ENCODE results near the gene ADCY3.

ADCY3 gene

DNA sequence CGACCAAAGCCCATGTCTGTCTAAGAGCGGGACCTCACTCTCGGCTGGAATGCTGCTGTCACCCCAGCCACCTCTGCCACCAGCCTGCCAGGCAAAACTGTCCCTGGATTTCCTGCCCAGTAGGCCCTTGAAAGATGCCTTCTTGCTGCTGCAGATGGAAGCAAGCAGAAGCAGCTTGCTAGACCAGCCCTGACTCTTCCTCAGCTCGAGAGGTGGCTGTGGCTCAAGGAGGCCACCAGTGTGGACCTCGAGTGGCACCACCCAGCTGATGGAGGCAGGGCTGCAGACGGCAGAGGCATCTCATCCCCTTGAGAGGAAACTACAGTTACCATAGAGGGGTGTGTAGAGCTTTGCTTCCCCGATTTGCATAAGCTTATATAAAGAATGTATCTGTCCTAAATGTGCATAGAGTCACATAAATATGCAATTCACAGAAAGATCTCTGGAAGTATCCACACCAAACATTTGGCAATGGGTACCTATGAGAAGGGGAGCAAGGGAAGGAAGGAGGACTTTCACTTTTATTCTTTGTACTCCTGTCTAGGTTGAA lies 20.6 kb downstream of the ADCY3 start:
- DNase-seq, result peak in 1 of 2 experiments; percentile 31

DNA sequence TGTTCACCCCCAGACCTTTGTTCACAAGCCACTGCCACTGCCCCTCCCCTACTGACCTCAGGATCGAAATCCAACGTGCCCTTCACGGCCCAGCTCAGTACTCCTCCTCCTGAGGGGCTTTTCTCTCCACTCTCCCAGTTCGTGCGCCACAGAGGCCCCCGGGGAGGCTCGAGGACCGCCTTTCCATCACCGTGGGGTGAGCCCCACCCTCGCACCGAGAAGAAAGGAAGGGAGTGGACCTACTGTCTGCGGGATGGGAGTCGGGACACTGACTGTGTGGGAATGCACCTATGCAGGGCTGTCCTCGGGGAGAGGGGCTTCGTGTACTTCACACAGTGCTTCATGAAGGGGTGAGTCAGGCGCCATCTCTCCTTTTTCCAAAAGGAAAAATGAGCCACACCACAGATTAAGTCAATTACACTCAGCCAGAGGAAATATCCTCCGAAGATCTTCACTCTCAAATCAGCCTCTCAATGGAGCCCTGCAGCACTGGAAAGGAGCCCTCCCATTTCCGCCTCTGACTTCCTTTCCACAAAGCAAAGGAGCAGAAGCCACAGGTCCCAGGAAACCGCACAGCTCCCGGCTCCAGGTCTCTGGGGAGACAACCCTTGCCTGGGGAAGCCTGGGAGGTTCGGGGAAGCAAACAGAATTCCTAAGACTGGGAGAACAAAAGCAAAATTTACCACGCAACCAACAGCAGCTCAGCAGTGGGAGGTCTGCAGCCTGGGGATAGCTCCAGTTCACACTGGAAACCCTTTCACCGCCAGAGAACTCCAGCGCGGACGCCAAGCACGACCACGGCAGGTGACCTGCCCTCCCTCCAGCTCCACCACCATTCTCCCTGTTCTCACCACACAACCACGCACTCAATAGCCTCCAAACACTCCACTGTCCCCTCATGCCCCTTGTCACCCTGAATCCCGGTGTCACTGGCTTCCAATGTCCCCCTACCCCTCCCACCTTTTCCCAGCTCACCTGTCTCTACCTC lies 21.6 kb downstream of the ADCY3 start:
- DNase-seq, result no peak

DNA sequence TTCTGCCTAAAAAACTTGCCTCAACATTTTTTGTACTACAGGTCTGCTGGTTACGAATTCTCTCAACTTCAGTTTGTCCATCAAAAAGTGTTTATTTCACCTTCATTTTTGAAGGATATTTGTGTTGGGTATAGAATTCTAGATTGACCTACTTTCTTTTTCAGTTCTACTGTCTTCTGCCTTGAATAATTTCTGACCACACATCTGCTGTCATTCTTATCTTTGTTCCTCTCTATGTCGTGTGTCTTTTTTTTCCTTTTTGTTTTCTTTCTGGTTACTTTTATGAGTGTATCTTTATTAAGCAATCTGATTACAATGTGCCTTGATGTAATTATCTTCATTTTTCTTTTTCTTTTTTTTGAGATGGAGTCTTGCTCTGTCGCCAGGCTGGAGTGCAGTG lies 25.3 kb downstream of the ADCY3 start:
- DNase-seq, result no peak

- DNase-seq, result peak; percentile 5 to 10
These were observed 26.1 kb downstream of the ADCY3 start for GRCh38 chr2:24893934-24894333.

DNA sequence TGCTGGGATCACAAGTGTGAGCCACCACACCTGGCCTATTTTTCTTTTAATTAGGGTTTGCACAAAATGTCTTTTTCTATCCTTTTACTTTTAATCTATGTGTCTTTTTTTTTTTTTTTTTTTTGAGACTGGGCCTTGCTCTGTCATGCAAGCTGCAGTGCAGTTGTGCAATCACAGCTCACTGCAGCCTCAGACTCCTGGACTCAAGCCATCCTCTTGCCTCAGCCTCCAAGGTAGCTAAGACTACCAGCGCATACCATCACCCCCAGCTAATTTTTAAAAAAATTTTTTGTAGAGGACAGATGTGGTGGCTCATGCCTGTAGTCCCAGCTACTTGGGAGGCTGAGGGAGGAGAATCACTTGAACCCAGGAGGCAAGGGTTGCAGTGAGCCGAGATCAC lies 27.1 kb downstream of the ADCY3 start:
- no peak for DNase-seq

GRCh38 chr2:24891201-24891600 lies 28.8 kb downstream of the ADCY3 start:
- no peak for DNase-seq

- peak; percentile 50 to 68 for DNase-seq
These were observed 30.8 kb downstream of the ADCY3 start for GRCh38 chr2:24889221-24889620.

GRCh38 chr2:24888177-24888576 lies 31.9 kb downstream of the ADCY3 start:
- DNase-seq, result no peak

- DNase-seq, result no peak
These were observed 32.6 kb downstream of the ADCY3 start for GRCh38 chr2:24887307-24887874.

DNA sequence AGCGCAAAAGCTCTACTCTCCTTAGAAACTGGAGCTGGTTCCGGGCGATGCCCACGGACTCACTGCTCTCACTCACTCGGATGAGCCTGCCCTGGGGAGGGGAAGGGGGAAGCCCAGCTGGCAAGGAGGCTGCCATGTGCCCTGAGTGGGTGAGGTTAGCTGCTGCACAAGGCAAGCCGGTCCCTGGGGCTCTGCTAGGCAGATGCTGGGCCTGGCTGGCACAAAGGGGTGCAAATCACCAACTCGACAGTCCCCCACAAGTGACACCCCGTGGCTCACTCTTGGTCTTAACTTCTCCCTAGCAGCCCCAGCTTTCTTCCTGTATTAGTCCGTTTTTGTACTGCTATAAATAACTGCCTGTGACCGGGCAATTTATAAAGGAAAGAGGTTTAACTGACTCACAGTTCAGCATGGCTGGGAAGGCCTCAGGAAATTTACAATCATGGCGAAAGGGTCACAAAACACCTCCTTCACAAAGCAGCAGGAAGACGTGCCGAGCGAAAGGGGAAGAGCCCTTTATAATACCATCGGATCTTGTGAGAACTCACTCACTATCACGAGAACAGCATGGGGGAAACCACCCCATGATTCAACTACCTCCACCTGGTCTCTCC lies 33.2 kb downstream of the ADCY3 start:
- no peak for DNase-seq

- DNase-seq, result no peak
These were observed 33.9 kb downstream of the ADCY3 start for GRCh38 chr2:24886126-24886501.

GRCh38 chr2:24885221-24886125 lies 34.6 kb downstream of the ADCY3 start:
- no peak for DNase-seq

DNA sequence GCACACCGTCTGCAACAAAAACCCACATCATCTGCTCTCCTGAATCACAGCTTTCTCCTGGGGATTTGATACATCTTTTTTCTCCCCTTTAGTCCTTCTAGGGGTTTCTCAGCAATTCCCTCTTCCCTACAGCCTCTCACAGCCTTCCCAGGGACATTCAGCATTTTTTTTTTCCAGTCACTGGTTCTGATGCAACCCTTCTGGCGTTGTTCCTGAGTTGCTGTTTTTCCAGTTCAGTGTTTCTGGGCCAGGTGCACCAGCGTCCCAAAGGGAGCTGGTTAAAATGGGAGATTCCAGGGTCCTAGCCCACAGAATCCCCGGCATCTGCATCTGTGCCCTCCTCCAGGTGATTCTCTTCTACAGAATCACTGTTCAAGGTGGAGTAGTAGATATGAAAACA lies 36.1 kb downstream of the ADCY3 start:
- DNase-seq, result no peak

DNA sequence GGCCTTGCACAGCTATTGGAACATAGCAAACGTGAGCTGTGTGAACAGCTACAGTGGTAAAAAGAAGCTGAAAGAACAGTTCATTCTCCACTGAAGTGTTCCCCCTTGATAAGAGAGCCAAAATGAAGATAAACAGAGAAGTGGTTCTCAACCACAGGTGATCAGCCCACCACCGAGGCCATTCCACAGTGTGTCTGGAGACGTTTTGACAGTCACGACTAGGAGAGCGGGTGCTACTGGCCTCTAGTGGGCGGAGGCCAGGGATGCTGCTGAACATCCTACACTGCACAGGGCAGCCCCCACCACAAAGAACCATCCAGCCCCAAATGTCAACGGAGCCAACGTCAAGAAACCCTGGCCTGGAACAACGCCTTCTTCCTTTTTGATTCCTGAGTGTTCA lies 38.4 kb downstream of the ADCY3 start:
- DNase-seq, result no peak

DNA sequence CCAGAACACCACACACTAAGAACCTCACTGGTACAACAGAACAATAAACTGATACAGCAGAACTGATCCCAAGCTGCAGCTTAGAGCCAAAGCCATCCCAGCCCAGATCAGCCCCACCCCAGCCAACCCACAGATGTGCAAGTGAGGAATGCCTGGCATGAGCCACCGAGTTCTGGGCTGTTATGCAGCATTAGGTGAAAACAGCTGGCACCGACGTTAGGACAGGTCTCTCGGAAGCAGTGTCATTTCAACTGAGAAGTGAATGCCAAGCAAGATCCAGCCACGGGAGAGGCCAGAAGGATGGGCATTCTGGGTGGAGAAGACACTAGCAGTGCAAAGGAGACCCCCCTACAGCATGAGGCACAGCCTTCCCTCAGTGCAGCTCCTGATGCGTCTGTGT lies 38.9 kb downstream of the ADCY3 start:
- DNase-seq, result no peak

- no peak for DNase-seq
These were observed 41.7 kb downstream of the ADCY3 start for GRCh38 chr2:24878341-24878740.

DNA sequence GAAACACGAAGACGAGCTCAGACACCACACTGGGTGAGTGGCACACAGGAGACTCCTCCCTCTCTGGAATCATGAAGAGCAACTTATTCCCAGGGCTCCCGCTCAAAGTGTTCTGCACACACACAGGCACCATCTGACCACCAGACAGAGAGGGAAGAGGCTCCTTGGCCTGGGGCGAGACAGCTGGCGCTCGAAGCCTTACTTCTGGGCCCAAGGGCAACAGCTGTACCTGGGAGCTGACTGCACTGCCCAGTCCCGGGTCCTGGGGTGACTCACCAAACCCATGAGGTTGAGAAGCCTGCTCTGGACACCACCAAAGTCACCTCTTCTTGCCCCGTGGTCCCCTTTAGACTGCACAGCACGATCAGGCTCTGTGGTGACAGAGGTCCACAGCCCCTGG lies 42.4 kb downstream of the ADCY3 start:
- DNase-seq, result no peak

- DNase-seq, result no peak
These were observed 43.0 kb downstream of the ADCY3 start for GRCh38 chr2:24877067-24877466.

DNA sequence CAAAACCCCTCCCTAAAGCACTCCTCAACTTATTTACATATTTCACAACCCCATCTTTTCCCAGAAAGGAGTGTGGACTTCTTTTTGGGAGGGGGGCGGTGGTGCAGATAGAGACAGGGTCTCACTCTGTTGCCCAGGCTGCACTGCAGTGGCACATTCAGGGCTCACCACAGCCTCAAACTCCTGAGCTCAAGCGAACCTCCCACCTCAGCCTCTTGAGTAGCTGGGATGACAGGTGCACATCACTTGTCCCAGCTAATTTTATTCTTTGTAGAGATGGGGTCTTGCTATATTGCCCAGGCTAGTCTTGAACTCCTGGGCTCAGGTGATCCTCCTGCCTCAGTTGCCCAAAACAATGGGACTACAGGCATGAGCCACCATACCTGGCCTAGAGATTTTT lies 44.1 kb downstream of the ADCY3 start:
- no peak for DNase-seq

DNA sequence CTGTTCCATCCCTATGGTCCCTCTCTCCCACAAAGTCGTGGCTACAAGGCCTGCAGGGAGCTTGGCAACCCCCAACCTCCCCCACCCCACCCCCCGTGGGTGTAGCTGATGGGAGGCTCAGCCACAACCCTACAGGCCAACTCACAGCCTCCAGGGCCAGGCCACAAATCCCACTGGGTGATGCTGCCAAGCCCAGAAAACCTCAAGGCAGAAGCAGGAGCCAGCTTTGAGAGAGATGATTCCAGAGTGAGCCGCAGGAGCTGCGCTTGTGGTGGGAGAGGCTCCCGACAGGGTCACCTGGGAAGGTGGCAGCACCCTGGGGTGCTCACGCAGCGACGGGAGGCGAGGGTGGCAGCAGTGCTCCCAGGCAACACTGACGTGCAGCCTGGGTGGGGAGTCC lies 44.8 kb downstream of the ADCY3 start:
- no peak for DNase-seq

DNA sequence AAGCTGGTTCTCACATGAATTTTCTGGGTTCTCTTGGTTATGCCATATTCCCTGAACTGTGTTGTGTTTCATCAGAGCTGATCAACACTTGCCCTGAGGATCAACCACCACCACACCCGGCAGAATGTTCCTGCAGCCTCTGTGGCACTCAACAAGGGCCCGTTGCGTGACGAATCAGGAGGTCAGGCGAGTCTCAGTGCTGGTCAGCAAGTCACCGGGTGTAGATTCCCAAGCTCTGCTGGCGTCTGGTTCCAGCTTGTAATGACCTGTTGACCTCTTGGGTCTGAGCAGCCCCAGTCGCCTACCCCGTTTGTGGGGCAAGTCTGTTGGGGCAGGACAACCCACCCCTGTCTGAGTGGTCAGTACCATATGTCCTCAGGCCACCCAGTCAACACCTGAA lies 46.0 kb downstream of the ADCY3 start:
- no peak for DNase-seq

DNA sequence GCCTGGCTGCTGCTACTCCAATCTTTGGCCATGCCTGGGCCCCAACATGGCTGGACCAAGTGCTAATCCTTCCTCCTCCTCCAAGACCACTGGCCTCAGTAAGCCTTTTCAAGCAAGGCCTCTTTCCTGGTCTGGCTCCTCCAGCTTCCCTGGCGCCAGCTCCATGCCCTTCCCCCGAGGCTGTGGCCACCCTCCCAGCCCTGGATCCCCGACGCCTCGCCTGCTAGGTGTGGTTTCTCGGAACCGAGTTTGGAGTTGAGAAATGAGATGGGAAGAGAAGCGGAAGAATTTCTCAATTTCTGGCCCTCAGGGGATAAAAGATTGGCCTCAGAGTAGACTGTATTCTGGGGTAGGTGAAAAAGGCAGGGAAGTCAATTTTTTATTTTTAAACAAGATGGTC lies 46.4 kb downstream of the ADCY3 start:
- no peak for DNase-seq
